GM23248 (cell line): ENCODE measurements around the gene FADS1. TPM values are rescaled to one million over a fixed set of nuclear protein-coding genes. Genes with fewer than 3 reads are reported as not detected.

Experiments
- DNase-seq: peaks from one replicate; pipeline ENCODE4 v3.0.0-alpha.2; 2015
- H2AFZ ChIP-seq: fragments of 200-600 bp; sonication (generic); 2 replicates; pipeline ENCODE4 v1.6.1; 2016; ENCODE audit warnings: antibody characterized with exemption
- H3F3A ChIP-seq: fragments of 200-600 bp; sonication (generic); 2 replicates; pipeline ENCODE4 v1.6.1; 2016; ENCODE audit warnings: mild to moderate bottlenecking, antibody characterized with exemption, mixed run types; ENCODE audit not compliant: insufficient read depth
- H3K27ac ChIP-seq: fragments of 200-600 bp; sonication (generic); 2 replicates; pipeline ENCODE4 v1.5.1; 2016; ENCODE audit warnings: mild to moderate bottlenecking
- H3K27me3 ChIP-seq: fragments of 200-600 bp; sonication (generic); replicated peaks from 2 replicates; pipeline ENCODE4 v1.6.1; 2016; ENCODE audit warnings: mild to moderate bottlenecking; ENCODE audit not compliant: insufficient read depth
- H3K36me3 ChIP-seq: fragments of 200-600 bp; sonication (generic); 2 replicates; pipeline ENCODE4 v1.6.1; 2016; ENCODE audit warnings: low read depth, mild to moderate bottlenecking
- H3K4me1 ChIP-seq: fragments of 200-600 bp; sonication (generic); 2 replicates; pipeline ENCODE4 v1.6.1; 2016; ENCODE audit warnings: mild to moderate bottlenecking; ENCODE audit not compliant: insufficient read depth
- H3K4me2 ChIP-seq: fragments of 200-600 bp; sonication (generic); one replicate; pipeline ENCODE4 v1.6.1; 2016; ENCODE audit warnings: mild to moderate bottlenecking; ENCODE audit not compliant: unreplicated experiment
- H3K4me3 ChIP-seq: fragments of 200-600 bp; sonication (generic); 2 replicates; pipeline ENCODE4 v1.5.1; 2016; ENCODE audit warnings: mild to moderate bottlenecking
- H3K79me2 ChIP-seq: fragments of 200-600 bp; sonication (generic); 2 replicates; pipeline ENCODE4 v1.6.1; 2016; ENCODE audit warnings: mild to moderate bottlenecking; ENCODE audit not compliant: insufficient read depth
- H3K9ac ChIP-seq: fragments of 200-600 bp; sonication (generic); 2 replicates; pipeline ENCODE4 v1.6.1; 2016; ENCODE audit warnings: mild to moderate bottlenecking
- H3K9me2 ChIP-seq: fragments of 200-600 bp; sonication (generic); 2 replicates; pipeline ENCODE4 v1.6.1; 2016; ENCODE audit warnings: mixed run types, mild to moderate bottlenecking, moderate library complexity; ENCODE audit not compliant: insufficient read depth
- H3K9me3 ChIP-seq: fragments of 200-600 bp; sonication (generic); one replicate; pipeline ENCODE4 v1.6.1; 2017; ENCODE audit warnings: low read depth
- H4K20me1 ChIP-seq: fragments of 200-600 bp; sonication (generic); 2 replicates; pipeline ENCODE4 v1.6.0; 2016; ENCODE audit not compliant: insufficient read depth
- EZH2 ChIP-seq: fragments of 200-600 bp; sonication (generic); IDR thresholded peaks from 2 replicates; pipeline ENCODE4 v1.6.1; 2018; ENCODE audit warnings: antibody characterized with exemption, mild to moderate bottlenecking; ENCODE audit not compliant: insufficient read depth, poor library complexity, severe bottlenecking
- EZH2phosphoT487 ChIP-seq: fragments of 200-600 bp; sonication (generic); IDR thresholded peaks from 2 replicates; pipeline ENCODE4 v1.6.1; 2018; ENCODE audit warnings: antibody characterized with exemption, moderate library complexity, mild to moderate bottlenecking, low read depth; ENCODE audit not compliant: insufficient read depth
- WGBS, 2 experiments: methylation state at CpG; one replicate each; pipeline ENCODE4 v1.1.6; 2015 to 2017; ENCODE audit warnings: low lambda C conversion rate in 2 of 2, low coverage in 1 of 2; ENCODE audit errors: missing lambda C conversion rate in 2 of 2; 5-methylcytosine and 5-hydroxymethylcytosine counted together
- in situ Hi-C: fragments of 300-500 bp; cut with MboI; formaldehyde crosslinking; loops from 2 replicates; pipeline ENCODE4 v1.15.0; 2020
- polyA plus RNA-seq: library from polyadenylated mRNA; unstranded; fragments of >200 nt; fragmentation: Nextera tagmentation; extraction: Ambion mirVana; gene quantifications from 2 replicates; pipeline ENCODE4 v1.2.1, GENCODE V29; 2016
- total RNA-seq: library from RNA; depleted of rRNA; stranded (reverse); fragments of >200 nt; shearing (Covaris generic); gene quantifications from 2 replicates; pipeline ENCODE4 v1.2.3, GENCODE V29; 2014

Gene FADS1
- total and polyA plus RNA-seq, 2 experiments from 2014 or later, result 12.9 to 19.7 TPM

- no peak overlapping the region for H3K4me3 ChIP-seq
- no peaks in the 10 kb centered on the region for H4K20me1 ChIP-seq
- H3K9me3 ChIP-seq, result no peaks in the 10 kb centered on the region
- no peak overlapping the region for H2AFZ ChIP-seq
- H3K36me3 ChIP-seq, result no peaks in the 10 kb centered on the region
- H3K9ac ChIP-seq, result no peak overlapping the region
- H3K4me1 ChIP-seq, result no peaks in the 10 kb centered on the region
- no peaks in the 10 kb centered on the region for H3K9me2 ChIP-seq
- in situ Hi-C loops, result no loop called here
- no peak overlapping the region for H3K4me2 ChIP-seq
- no peaks in the 10 kb centered on the region for H3K27me3 ChIP-seq
- DNase-seq, result no peak
- WGBS, 2 experiments, result 91 to 95% methylated on average over 12 of the region's 12 CpGs
- TF ChIP-seq EZH2, result no peak
- TF ChIP-seq EZH2phosphoT487, result no peak
- no peaks in the 10 kb centered on the region for H3F3A ChIP-seq
- no peak overlapping the region for H3K27ac ChIP-seq
- no peaks in the 10 kb centered on the region for H3K79me2 ChIP-seq
These were observed 39.3 kb upstream of the FADS1 start for GRCh38 chr11:61855939-61856680.

GRCh38 chr11:61854966-61855714 is 38.3 kb upstream of the FADS1 start:
- Histone ChIP-seq H3F3A (no peaks in the 10 kb centered on the region), H3K9ac (no peak overlapping the region), H3K27ac (no peak overlapping the region), H3K9me3 (no peaks in the 10 kb centered on the region), H3K27me3 (no peaks in the 10 kb centered on the region), H3K79me2 (no peaks in the 10 kb centered on the region), H3K36me3 (no peaks in the 10 kb centered on the region), H3K9me2 (no peaks in the 10 kb centered on the region), H3K4me2 (no peak overlapping the region), H3K4me3 (no peak overlapping the region), H3K4me1 (no peaks in the 10 kb centered on the region), H2AFZ (no peak overlapping the region), H4K20me1 (no peaks in the 10 kb centered on the region)
- no peak for DNase-seq
- in situ Hi-C loops, result no loop called here
- TF ChIP-seq EZH2phosphoT487 (no peak), EZH2 (no peak)
- WGBS, 2 experiments, result 87% methylated on average over 14 of the region's 14 CpGs

GRCh38 chr11:61854206-61854895 is 37.5 kb upstream of the FADS1 start:
- H3K79me2 ChIP-seq, result no peaks in the 10 kb centered on the region
- DNase-seq, result no peak
- H2AFZ ChIP-seq, result no peak overlapping the region
- H3K27me3 ChIP-seq, result no peaks in the 10 kb centered on the region
- in situ Hi-C loops, result no loop called here
- H3K9me3 ChIP-seq, result no peaks in the 10 kb centered on the region
- no peaks in the 10 kb centered on the region for H3K36me3 ChIP-seq
- H3K4me1 ChIP-seq, result no peaks in the 10 kb centered on the region
- no peak overlapping the region for H3K27ac ChIP-seq
- H4K20me1 ChIP-seq, result no peaks in the 10 kb centered on the region
- H3K9ac ChIP-seq, result no peak overlapping the region
- WGBS, 2 experiments, result 95 to 96% methylated on average over 17 of the region's 17 CpGs
- TF ChIP-seq EZH2phosphoT487 (no peak), EZH2 (no peak)
- no peak overlapping the region for H3K4me3 ChIP-seq
- H3F3A ChIP-seq, result no peaks in the 10 kb centered on the region
- no peak overlapping the region for H3K4me2 ChIP-seq
- H3K9me2 ChIP-seq, result no peaks in the 10 kb centered on the region

- H3K27me3 ChIP-seq, result no peaks in the 10 kb centered on the region
- H3K9me2 ChIP-seq, result no peaks in the 10 kb centered on the region
- no peak overlapping the region for H3K4me2 ChIP-seq
- TF ChIP-seq EZH2phosphoT487, result no peak
- no peak for TF ChIP-seq EZH2
- H3K36me3 ChIP-seq, result no peaks in the 10 kb centered on the region
- H3K4me3 ChIP-seq, result no peak overlapping the region
- H3K79me2 ChIP-seq, result no peaks in the 10 kb centered on the region
- H3F3A ChIP-seq, result no peaks in the 10 kb centered on the region
- WGBS, 2 experiments, result 78 to 81% methylated on average over 11 to 13 of the region's 13 CpGs
- H3K27ac ChIP-seq, result no peak overlapping the region
- no peak overlapping the region for H2AFZ ChIP-seq
- no peaks in the 10 kb centered on the region for H3K4me1 ChIP-seq
- in situ Hi-C loops, result no loop called here
- DNase-seq, result no peak
- no peaks in the 10 kb centered on the region for H3K9me3 ChIP-seq
- H4K20me1 ChIP-seq, result no peaks in the 10 kb centered on the region
- no peak overlapping the region for H3K9ac ChIP-seq
These were observed 36.9 kb upstream of the FADS1 start for GRCh38 chr11:61853698-61854169.
